Astrocyte of the spinal cord (primary cell): ENCODE data around the gene FBXL7.

Source experiments
- DNase-seq: peaks from one replicate; pipeline ENCODE4 v3.0.0; 2011; ENCODE audit warnings: low read depth, low spot score
- H3K4me3 ChIP-seq: 2 replicates; pipeline ENCODE4 v1.5.1; 2011; ENCODE audit warnings: low read depth, mild to moderate bottlenecking, low read length, moderate library complexity
- CTCF ChIP-seq: IDR thresholded peaks from 2 replicates; pipeline ENCODE4 v1.5.1; 2012; ENCODE audit warnings: low read depth, mild to moderate bottlenecking, low read length, inconsistent platforms
- in situ Hi-C: cut with HindIII; loops from 2 replicates; pipeline ENCODE4 v1.10.0; 2017; ENCODE audit warnings: low sequenced_read_pairs

Gene FBXL7

GRCh38 chr5:15612915-15613635 lies 113.1 kb downstream of the FBXL7 start:
- DNase-seq = no peak
- H3K4me3 ChIP-seq = no peak overlapping the region
- in situ Hi-C loops = no loop called here
- TF ChIP-seq CTCF = no peak

GRCh38 chr5:15614679-15615078 lies 114.7 kb downstream of the FBXL7 start:
- TF ChIP-seq CTCF = no peak
- DNase-seq = no peak
- no peak overlapping the region for H3K4me3 ChIP-seq
- in situ Hi-C loops = no loop called here

GRCh38 chr5:15615859-15616258 lies 115.9 kb downstream of the FBXL7 start:
- DNase-seq = no peak
- TF ChIP-seq CTCF = no peak
- no peak overlapping the region for H3K4me3 ChIP-seq
- in situ Hi-C loops = no loop called here

- no peak overlapping the region for H3K4me3 ChIP-seq
- TF ChIP-seq CTCF = no peak
- no peak for DNase-seq
- in situ Hi-C loops = no loop called here
Measured at GRCh38 chr5:15618938-15619337, 119.0 kb downstream of the FBXL7 start.

GRCh38 chr5:15620501-15620900 lies 120.5 kb downstream of the FBXL7 start:
- in situ Hi-C loops = no loop called here
- DNase-seq = peak; percentile 72
- no peak overlapping the region for H3K4me3 ChIP-seq
- no peak for TF ChIP-seq CTCF

GRCh38 chr5:15621094-15621493 lies 121.1 kb downstream of the FBXL7 start:
- in situ Hi-C loops = no loop called here
- DNase-seq = peak; percentile 15
- no peak overlapping the region for H3K4me3 ChIP-seq

More at GRCh38 chr5:15621094-15621493, 121.1 kb downstream of the FBXL7 start:
- no peak for TF ChIP-seq CTCF
